Activated CD4-positive, alpha-beta T cell treated with anti-CD3 and anti-CD28 coated beads for 48 hours (primary cell): ENCODE data around the gene SDK1.

Experiments
- DNase-seq: peaks from one replicate; pipeline ENCODE4 v3.0.0-alpha.2; 2020

The SDK1 gene

DNA sequence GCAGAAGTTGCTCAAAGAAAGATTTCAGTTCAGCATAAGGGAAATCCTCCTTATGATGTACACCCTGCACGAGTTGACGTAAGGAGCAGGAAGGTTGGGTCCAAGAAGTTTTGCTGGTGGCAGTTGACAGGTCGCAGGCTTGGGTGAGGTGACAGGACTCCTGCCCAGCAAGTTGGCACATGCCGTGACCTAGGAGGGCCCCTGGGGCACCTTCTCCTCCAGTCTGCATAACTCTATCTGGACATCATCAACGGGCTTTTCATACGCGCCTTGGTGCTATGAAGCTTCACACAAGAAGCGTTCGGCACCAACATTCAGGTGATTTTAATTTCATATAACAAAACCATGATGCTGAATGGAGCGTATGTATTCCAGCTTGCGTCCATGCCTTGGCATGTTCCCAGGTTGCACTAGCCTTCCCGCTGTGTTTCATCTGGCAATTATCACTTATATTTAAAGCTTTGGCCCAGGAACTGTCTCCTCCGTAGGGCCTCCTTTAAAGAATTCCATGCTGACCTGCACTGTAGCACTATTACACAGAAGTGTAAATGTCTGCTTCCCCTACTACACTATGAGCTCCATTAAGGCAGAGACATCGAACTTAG, 729.4 kb downstream of the SDK1 start:
- no peak for DNase-seq

- DNase-seq: no peak
These were observed 732.9 kb downstream of the SDK1 start for GRCh38 chr7:4033996-4034395.

GRCh38 chr7:4037308-4037707, 736.3 kb downstream of the SDK1 start:
- no peak for DNase-seq

GRCh38 chr7:4037877-4038276, 736.8 kb downstream of the SDK1 start:
- DNase-seq: no peak

- DNase-seq: no peak
These were observed 739.3 kb downstream of the SDK1 start for GRCh38 chr7:4040109-4040928.

- no peak for DNase-seq
These were observed 741.5 kb downstream of the SDK1 start for GRCh38 chr7:4042402-4043045.

GRCh38 chr7:4043988-4044387, 742.9 kb downstream of the SDK1 start:
- DNase-seq: no peak

- no peak for DNase-seq
These were observed 744.4 kb downstream of the SDK1 start for GRCh38 chr7:4045450-4045849.

- DNase-seq: no peak
These were observed 744.9 kb downstream of the SDK1 start for GRCh38 chr7:4045975-4046374.

- DNase-seq: no peak
These were observed 747.3 kb downstream of the SDK1 start for GRCh38 chr7:4048336-4048735.

DNA sequence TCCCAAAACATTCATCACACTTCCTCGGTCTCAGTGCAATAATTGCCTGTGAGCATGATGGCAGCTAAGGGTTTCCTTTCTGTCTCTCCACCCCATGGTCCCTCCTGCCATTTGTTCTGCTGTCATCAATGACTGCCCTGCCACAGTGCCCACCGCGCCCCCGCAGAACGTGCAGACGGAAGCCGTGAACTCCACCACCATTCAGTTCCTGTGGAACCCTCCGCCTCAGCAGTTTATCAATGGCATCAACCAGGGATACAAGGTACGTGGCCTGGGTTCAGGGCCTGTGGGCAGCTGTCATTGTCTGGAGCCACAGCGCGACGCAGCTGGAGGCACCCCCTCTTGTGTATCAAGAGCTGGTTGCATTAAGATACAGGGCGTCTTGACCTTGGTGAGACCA, 748.1 kb downstream of the SDK1 start:
- no peak for DNase-seq

DNA sequence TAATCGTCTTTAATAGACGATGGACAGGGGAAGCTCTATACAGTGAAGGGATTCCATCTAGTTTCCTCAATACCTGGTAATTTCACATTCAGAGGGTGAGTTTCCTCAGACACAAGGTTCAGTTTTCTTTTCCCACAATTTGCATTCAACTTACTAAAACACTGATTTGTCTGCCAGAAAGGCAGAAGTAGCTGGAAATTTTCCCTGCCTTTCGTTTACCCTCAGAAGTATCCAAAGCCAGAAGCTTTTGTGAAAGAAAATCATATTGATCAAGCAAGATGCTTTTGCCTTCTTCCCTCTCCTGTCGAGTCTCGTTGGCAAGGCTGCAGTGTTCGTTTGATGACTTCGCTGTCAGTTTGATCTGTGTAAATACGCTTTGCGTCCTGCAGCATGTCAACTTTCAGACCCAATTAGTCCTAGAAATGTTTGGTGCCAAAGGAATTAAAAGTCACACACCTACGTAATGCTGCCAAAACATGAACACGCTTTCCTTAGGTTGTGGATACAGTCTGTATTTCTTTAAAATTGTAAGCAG, 749.1 kb downstream of the SDK1 start:
- no peak for DNase-seq

DNA sequence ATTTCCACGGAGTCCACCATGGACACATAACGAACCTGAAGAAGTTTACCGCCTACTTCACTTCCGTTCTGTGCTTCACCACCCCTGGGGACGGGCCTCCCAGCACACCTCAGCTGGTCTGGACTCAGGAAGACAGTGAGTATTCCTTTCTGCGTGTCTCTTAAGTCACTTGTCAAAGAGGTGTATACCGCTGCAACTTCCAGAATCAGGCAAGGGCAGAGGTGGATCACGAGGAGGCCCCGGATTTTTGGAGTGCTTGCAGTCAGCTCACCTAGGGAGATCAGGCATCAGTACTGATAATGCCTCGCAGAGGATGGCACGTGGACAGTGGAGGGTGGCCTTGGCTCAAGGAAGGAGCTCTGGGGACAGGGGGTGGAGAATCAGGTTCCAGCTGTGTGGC, 750.6 kb downstream of the SDK1 start:
- DNase-seq: no peak

DNA sequence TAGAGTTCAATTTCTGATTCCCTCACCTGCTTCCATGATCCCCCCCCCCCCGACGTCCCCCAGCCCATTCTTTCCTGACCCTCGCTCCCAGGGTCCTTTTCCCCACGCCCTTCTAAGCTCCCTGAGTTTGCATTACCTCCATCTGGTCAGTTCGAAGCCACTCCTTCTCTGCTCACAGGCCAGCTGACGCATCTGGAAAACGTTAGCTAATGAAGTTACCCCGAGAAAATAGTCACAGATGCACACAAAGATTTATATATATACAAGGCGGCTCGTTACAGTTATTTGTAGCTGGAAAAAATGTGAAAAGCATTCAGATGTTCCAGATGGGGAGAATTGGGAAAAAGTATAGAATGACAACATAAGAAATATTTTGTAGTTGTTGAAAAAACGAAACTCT, 751.1 kb downstream of the SDK1 start:
- DNase-seq: no peak

GRCh38 chr7:4054158-4054557, 753.1 kb downstream of the SDK1 start:
- no peak for DNase-seq

DNA sequence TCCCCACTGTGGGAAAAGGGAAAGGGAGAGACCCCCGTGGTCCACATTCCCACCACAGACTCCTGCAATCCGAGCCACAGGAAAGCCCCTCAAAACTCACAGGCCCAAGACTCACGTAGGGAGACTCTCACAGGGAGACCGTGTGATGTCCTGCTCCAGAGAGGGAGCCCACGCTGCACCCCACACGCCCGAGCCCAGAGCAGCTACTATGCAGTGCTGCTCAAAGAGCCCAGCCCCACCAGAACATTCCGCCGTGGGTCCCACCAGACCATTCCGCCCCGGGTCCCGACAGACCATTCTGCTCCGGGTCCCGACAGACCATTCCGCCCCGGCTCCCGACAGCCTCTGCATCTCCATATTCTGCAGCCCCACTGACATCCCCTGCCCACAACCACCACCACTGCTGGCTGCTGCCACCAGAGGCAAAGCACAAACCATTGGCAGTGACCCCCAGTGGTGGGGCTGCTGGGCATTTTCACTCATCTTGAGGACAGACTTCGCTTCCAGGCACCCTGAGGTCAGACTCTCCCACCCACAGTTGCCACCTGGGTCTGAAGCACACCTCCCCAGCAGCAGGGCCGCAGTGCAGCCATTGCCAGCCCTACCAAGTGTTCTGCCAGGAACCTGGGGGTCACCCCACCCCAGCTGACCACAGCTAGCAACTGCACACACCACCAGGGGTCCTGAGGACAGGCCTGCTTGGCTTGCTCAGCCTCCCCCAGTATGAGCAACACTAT, 755.7 kb downstream of the SDK1 start:
- no peak for DNase-seq

- DNase-seq: no peak
These were observed 756.2 kb downstream of the SDK1 start for GRCh38 chr7:4057289-4057616.

DNA sequence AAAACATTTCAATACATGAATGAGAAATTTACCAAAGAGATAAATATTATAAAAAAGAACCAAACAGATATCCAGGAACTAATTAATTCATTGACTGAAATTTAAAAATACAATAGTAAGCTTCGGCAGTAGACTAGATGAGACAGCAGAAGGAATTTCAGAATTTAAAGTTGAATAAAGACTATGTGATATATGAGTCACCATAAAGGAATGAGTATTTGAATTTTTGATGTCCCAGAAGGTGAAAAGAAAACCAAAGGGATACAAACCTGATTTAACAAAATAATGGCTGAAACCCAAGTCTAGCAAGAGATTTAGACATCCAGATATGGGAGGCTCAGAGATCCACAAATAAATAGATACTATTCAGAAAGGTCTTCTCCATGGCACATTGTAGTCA, 757.1 kb downstream of the SDK1 start:
- DNase-seq: no peak

- no peak for DNase-seq
These were observed 764.1 kb downstream of the SDK1 start for GRCh38 chr7:4065190-4065589.

- no peak for DNase-seq
These were observed 765.2 kb downstream of the SDK1 start for GRCh38 chr7:4066206-4066605.

- DNase-seq: no peak
These were observed 765.8 kb downstream of the SDK1 start for GRCh38 chr7:4066626-4067475.

GRCh38 chr7:4067476-4067760, 766.4 kb downstream of the SDK1 start:
- no peak for DNase-seq

GRCh38 chr7:4067874-4068273, 766.8 kb downstream of the SDK1 start:
- DNase-seq: no peak
